Skin of body (tissue), 2 donors: ENCODE measurements around the gene PLK1. TPM values are rescaled to one million over a fixed set of nuclear protein-coding genes. Genes with fewer than 3 reads are reported as not detected.
"Not testable (repeated sequence)": the region's sequence is repeated elsewhere in the genome, so short reads cannot be mapped to it uniquely, and the experiment has no call there.

Source experiments
- DNase-seq: peaks from one replicate; lab custom pipeline; 2025; lab: John Stamatoyannopoulos, UW
- total RNA-seq: library from RNA; depleted of rRNA; stranded (reverse); fragments of >200 nt; gene quantifications from one replicate; pipeline ENCODE4 v1.2.3, GENCODE V29; 2014

Gene PLK1
- 5.1 TPM for total RNA-seq

DNA sequence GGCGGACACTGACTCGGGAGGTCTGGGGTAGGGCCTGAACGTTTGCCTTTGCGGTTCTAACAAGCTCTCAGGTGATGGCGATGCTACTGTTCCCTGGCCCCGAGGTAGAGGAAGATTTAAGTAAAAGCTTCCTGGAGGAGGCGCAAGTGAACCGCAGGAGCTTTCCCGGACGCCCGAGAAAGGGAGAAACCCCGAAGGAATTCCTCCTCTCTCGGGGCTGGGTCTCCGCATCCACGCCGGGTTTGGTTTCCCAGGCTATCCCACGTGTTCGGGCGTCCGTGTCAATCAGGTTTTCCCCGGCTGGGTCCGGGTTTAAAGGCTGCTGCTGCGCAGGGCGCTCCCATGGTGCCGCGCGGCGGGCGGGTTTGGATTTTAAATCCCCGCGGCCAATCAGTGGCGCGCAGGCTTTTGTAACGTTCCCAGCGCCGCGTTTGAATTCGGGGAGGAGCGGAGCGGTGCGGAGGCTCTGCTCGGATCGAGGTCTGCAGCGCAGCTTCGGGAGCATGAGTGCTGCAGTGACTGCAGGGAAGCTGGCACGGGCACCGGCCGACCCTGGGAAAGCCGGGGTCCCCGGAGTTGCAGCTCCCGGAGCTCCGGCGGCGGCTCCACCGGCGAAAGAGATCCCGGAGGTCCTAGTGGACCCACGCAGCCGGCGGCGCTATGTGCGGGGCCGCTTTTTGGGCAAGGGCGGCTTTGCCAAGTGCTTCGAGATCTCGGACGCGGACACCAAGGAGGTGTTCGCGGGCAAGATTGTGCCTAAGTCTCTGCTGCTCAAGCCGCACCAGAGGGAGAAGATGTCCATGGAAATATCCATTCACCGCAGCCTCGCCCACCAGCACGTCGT is at the start of gene PLK1:
Gene PLK1, plus strand, starts transcription at position 460 of the 844 bp plus-strand sequence. Its CDS starts 44 bp downstream, at position 504.
- DNase-seq = peak; percentile 50

DNA sequence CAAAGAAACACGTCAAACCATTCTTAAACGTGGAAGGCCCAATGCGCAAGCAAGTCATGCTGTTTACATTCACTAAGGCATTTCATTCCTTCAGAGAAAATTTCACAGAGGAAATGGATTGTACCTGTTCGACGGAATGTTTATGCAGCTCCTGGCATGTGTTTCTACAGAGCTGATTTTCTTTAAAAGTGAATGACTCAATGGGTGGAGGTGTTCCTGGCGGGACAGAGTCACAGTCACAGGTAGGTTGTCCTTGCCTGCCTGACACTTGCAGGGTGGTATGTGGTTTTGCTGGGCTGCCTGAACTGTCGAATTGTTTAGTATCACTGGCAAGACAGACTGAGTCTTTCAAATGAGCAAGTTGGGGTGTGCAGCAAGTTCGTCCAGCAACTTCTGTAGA is 49.2 kb upstream of the PLK1 start:
- no peak for DNase-seq

DNA sequence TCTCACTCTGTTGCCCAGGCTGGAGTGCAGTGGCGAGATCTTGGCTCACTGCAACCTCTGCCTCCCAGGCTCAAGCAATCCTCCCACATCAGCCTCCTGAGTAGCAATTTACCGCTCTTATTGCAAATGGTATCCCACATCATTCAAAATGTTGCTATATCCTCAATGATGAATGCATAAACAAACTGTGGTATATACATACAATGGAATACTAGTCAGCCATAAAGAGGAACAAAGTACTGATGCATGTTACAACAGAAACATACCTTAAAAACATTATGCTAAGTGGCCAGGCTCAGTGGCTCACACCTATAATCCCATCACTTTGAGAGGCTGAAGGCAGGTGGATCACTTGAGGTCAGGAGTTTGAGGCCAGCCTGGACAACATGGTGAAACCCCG is 46.8 kb upstream of the PLK1 start:
- DNase-seq = not testable (repeated sequence)

DNA sequence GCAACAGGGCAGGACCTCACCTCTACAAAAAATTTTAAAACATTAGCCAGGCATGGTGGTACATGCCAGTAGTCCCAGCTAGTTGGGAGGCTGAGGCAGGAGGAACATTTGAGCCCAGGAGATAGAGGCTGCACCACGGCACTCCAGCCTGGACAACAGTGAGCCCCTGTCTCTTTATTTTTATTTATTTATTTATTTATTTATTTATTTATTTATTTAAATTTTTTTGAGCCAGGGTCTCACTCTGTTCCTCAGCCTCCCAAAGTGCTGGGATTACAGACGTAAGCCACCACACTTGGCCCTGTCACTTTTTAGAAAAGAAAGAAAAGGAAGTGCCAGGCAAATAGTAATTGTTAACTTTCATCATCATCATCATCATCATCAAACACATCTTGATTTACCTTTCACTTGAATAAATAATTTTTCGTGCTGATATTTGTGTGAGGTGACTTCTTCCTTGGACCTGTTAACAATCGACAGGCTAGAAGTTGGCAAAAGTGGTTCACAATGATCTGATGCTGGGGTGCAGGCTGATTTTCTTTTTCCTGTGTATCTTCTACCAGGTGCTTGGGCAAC is 44.1 kb upstream of the PLK1 start:
- DNase-seq = no peak

DNA sequence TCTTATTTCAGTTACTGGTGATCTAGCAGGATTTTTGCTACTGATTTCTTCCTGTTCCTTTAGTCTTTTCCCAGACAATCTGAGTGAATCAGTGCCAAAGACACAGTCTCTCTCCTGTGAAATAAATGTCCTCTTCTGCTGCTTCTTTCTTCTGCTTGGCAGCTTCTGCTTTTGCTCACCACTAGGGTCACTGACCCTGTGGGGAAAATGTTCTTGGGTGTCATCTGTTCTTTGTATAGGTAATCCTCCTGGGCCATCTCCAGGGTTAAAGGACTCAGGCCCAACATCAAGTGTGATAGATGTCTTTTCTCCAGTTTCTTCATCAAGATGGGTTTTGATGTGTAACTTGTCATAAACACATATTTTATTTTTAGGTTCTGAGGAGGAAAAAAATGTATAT is 42.7 kb upstream of the PLK1 start:
- DNase-seq = no peak

DNA sequence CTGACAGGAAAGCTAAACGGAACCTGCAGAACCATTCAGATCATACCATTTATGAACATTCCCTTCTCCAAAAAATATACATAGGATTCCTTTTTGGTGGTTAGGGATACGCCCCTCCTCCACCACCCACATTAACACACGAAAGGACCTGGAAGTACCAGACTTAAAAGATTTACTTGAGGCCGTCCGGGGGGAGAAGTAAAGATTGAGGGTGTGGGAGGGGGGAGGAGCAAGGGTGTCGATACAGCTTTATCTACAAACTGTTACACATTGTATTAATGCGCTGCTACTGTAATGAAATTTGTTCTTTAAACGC is 38.1 kb upstream of the PLK1 start:
- no peak for DNase-seq

DNA sequence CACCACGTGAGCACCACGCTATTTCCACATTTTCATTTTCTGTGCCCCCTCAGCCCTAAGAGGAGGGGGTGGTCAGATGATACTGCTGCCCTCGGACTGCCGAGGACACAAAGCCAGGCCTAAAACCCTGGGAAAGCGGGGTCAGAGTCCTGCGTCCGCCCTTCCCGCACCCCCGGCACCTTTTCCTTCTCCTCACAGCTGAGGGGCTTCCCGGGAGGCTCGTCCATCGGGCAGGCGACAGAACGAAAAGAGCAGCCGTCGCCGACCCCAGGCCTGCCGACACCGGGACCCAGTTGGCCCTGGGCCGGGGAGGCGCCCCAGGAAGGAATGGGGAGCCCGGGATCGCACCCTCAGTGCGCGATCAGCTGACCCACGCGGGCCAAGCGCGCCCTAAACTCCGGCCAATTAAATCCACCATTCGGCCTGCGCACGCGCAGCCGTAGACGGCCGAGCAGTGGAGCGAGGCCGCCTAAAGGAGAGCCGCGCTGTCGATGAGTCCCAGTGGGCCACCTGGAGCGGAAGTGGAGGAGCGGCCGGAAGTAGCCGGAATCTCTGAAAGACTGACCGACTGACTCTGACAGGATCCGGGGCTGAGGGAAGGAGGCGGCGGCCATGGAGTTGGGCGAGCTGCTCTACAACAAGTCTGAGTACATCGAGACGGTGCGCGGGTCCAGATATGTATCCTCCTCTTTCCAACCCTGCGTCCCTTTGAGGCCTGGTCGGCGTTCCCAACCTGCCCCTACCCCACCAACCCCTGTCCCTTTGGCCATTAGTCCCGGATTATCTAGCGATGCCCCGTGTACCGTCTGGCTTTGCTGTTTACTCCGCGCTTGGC is 37.5 kb upstream of the PLK1 start, which contains the start of the genes DCTN5 and PALB2:
Gene DCTN5, plus strand, starts transcription at position 536 of the 835 bp plus-strand sequence. Its CDS starts 77 bp downstream, at position 613.
Gene PALB2, minus strand, starts transcription at position 380 of the 835 bp plus-strand sequence. Its CDS starts 153 bp downstream, at position 227.
- peak; percentile 89 for DNase-seq

DNA sequence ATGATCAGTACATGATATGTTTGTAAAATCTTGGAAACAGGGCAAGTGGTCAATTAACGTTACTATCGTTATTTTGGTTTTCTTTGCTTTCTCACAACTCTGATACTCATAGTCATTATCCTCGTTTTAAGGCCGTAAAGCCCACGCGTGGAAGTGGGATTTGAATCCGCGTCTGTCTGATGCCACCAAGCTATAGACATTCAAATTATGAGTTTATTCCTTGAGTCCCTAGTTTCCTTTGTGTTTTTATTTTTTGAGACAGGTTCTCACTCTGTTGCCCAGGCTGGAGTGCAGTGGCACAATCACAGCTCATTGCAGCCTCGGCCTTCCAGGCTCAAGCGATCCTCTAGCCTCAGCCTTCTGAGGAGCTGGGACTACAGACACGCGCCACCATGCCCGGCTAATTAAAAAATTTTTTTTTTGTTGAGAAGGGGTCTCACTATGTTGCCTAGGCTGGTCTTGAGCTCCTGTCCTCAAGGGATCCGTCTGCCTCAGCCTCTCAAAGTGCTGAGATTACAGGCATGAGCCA is 36.4 kb upstream of the PLK1 start:
- no peak for DNase-seq

DNA sequence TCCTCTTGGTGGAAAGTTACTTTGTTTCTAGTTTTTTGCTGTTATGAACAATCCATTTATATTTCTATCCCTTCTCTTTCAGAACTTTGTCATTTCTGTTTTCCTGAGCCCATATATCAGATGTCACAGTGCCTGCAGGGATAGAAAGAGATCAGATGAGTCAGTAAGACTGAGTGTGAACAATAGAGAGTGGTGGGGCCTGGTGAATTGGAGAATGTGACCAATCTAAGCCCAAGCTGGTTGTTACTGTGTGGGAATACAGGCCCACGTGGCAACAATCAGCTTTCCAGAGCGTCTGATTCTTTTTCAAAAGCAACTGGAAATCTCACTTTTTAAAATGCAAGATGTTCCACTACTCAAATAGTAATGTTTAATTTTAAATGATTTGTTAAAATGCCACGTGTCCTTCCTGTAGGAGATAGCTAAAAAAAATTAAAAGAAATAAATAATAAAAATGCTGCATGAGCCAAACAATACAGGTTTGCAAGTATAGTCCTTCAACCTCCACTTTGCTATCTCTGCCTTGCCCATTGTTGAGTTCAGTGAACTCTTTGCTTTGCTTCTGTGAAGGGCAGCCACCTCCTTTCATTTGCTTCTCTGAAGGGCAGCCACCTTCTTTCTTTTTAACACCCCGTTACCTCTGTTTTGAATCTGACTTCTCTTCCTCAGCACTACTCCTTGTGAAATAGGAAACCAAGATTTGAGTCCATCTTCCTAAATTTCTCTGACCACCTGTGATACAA is 27.8 kb upstream of the PLK1 start:
- DNase-seq = no peak

DNA sequence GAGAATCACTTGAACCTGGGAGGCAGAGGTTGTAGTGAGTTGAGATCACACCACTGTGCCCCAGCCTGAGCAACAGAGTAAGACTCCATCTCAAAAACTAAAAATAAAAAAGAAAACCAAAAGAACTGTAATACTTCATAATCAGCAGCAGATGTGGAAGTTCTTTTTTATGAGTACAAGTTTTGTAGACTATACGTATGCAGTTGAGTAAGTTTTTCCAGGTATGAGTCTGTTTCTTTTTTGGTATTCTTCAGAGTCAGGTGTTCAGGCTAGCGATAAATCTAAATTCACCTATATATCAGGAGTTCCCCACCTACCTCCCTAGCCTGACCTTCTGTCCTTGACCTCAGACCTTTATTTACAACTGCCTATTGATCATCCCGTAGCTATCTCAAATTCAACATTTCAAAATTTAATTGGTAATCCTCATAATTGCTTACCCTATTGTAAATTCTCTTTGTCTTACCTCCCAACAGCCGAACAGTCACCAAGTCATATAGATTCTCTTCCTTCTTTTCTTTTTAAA is 26.7 kb upstream of the PLK1 start:
- no peak for DNase-seq

DNA sequence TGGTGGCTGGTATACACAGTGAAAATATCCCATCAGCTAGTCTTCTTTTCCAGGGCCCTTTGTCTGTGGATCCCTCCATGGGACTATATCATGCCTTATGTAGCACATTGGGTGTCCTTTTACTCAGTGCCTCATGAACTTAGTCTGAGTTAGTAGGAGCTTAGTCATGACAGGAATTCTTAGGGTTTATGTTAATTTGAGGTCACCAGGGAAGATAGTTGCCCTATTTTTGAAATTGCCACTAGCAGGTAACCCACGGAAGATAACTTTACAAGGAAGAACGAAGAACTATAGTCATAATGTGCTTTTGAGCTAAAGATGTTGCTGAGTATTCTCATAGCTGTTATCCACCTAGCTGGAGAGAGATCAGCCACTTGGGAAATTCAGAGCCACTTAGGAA is 14.8 kb upstream of the PLK1 start:
- DNase-seq = no peak

DNA sequence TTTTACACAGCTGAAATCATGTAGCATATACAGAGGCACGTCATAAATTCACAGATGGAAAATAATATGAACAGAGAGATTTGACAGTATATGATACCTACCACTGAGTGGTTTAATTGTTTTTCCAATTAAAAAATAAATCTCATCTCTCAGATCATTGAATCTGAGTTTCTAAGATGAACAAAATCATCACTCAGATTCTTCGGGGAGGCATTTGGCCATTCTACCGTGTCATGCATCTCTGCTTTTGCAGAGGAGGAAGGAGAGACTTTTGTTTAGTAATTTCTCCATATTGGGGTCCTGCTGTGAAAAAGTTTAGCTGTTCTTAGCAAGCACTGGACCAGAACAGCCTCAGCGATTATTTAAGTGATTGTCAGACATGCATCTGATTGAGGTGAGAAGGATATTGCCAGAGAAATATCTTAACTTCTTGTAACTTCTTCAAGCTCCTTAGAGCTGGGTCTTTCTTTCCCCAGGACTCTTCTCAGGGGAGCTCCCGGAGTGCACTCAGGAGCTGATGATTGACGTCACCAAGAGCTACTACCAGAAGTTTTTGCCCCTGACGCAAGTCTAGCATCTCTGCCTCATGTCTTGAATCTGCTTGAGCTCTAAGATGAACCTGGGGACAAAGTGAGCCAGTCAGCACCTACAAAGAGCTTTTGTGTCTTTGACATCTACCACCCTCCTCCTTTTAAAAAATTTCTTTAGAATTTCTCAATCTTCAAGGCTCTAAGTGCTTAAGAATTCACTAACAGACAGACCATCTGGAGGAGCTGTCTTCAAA is 11.9 kb upstream of the PLK1 start:
- no peak for DNase-seq

DNA sequence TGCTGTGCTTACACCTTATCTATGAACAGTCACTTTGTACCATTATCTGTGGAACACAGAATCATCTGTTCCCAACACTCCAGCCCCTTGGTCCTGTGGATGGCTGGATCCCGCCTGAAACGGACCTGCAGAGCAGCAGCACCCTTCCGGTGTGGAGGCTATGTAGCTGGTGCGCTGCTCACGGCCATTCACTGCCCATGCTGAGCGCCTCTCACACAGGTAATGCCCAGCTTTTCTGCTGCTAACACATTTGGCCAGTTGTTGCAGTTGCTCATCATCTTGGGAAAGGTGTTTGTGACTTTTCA is 11.4 kb upstream of the PLK1 start:
- no peak for DNase-seq

DNA sequence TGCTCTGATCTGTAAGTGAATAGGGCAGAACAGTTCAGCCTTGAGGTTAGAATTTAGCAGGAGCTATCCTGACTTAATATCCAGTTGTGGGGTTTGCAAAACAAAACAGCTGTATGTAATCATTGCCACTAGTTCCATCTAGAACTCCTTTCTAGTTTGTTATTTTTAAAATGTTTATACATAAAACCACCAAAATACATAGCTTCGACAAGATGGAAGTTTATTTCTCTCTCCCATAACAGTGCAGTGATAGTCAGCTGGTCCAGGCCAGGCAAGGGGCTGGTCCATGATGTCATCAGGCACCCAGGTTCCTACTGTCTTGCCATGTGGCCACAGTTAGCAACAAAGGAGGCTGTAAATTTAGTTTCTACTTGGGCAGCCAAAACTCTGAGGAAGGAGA is 10.5 kb upstream of the PLK1 start:
- no peak for DNase-seq

DNA sequence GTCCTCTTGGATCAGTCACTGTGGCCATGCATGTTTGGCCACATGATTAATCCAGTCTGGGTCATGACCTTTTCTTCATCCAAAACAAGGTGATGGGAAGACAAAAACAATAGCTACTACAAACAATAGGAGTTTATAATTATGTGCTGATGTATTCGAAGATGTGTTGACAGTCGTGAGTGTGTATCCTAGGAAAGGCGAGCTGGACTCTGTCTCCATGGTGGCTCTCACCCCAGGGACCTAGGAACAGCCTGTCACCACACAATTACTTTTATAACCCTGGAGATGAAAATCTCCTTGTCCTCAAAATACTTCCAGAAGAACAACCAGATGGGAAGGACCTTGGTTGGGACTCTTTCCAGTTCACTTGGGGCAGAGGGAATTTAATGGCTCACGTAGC is 9.8 kb upstream of the PLK1 start:
- no peak for DNase-seq

DNA sequence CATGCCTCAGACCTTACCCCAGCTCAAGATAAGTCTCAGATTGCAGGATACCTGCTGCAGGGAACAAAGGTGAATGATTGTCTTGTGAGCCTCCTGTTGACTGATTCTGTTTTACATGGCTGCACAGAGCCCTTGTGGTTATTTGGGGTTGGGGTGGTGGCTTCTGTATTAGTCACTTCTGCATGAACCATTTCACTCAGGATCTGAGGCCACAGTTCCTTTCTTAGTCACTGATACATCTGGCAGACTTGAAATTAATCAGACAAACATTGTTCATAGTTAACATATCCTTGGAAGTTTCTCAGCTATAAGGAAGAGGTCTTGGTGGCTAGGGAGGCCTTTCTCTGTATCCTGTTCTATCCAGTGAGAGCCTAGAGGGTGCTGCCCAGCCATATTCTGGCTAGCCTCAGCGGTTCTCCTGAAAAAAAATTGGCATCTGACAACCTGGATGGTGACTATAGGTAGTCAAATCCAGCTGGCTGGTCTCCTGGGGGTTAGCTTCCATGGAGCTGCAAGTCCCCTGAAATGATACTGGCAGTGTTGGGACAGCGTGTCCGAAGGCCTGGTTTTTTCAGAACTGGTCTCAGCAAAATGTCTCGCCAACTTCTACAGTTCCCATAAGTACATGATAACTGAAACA is 8.4 kb upstream of the PLK1 start:
- DNase-seq = no peak

DNA sequence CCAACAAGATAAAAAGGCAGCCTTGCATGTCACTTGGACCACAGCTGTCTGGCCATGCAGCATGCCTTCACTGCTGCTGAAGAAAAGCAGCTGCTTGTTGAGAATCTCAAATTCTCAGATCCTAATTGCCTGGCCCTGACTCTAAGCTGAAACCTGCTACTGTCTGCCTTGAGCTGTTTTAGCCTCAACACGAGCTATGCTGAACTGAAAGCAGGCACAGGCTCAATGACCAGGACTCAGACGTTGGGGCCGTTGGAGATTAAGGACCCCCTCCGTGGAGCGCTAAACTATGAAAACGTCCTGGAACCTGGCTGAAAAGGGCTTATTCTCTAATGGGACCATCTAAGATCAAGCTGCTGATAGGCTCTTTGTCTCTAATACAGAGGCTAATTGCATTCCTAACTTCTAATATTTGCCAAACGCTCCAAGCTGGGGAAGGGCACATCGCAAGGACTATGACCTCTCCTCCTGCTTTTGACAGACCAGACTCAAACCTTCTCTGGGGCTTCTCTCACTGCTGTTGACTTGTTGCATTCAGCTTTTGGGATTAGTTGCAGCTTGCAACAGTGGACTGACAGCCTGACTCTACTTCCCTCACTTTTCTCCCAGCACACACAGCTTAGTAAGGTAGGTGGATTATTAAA is 4.6 kb upstream of the PLK1 start:
- DNase-seq = no peak

DNA sequence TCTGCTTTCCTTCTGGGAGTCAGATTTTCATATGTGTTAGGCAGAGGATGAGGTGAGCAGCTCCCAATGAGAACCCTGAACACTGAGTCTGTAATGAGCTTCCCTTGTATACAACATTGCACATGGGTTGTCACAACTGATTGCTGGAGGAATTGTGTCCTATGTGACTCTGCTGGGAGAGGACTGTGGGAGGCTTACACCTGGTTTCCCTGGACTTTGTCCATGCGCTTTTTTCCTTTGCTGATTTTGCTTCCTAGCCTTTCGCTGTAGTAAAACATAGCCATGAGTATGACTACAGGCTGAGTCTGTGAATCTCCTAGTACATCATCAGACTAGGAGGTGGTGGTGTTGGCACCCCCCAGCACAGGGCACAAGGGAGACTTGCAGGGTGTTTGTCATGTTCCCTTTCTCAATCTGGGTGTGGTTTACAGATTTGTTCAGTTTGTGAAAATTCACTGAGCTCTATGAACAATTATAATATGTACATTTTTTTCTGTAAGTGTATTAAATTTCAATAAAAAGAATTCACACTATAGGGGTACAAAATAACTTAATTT is 1.7 kb upstream of the PLK1 start:
- no peak for DNase-seq
